GM21360 (cell line): Measurements from ENCODE around the gene EIF4E3.

Source experiments
- ATAC-seq: cut with Tn5 transposase; IDR thresholded peaks from one replicate; pipeline ENCODE4 v1.9.1; 2021; ENCODE audit warnings: mild to moderate bottlenecking, moderate library complexity; ENCODE audit not compliant: unreplicated experiment

The EIF4E3 gene

DNA sequence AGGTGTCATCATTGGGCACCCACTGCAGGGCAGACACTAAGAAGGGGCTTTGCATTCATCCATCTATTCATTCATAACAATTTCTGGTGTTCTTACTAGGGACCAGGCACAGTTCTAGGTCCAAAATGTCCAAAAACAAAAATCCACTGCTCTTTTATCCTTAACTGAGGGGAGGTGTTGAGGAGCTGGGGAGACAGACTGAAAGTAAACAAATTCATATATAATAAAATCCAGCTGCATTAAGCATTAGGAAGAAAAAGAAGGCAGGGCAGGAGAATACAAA is 1.1 kb downstream of the EIF4E3 start:
- ATAC-seq: no peak

DNA sequence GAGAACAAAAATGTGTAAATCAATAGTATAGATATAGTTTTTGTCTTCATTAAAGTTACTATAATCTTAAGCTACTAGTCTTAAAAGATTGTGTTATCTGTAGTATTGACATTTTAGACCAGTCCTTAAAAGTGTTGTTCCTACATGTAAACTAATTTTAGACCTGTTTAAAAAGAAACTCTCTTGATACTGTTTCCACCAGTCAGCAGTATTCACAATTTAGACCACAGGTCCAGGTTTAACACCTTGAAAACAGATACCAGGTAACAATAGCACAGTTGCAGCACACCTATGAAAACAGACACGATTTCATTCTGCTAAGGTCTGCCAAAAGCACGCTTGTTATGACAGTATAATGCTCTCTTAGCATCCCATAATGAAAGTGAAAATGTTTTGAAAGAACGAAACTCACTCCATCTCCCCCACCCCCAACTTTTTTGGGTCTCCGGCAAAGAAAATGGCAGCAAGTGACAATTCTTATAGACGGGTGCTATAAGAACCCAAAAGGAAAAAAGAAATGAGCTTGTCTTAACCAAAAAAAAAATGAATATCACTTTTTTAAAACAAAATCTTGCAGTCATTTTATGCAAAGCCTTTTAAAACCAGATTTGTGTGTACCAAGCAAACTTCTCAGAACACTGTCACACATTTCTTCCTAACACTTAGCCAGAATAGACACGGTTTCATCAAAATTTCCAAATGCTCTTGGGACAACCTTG is 1.6 kb downstream of the EIF4E3 start:
- ATAC-seq: no peak

DNA sequence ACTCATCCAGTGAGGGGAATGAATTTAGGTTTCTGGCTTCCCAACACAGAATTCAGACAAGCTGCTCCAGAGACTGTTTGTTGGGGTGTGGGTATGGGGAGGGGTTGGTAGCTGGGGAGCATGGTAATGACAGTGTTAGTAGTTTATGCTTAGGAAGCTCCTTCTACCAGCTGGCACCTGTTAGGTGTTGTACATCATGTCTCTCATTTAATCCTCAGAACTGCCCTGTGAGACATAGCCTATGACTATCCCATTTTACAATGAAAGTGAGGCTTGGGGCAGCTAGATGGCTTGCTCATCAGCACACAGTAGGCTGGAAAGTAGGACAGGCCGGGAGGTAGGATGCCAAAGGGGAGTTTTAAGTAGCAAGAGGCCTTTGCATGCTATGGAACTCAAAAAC is 2.5 kb downstream of the EIF4E3 start:
- ATAC-seq: no peak

DNA sequence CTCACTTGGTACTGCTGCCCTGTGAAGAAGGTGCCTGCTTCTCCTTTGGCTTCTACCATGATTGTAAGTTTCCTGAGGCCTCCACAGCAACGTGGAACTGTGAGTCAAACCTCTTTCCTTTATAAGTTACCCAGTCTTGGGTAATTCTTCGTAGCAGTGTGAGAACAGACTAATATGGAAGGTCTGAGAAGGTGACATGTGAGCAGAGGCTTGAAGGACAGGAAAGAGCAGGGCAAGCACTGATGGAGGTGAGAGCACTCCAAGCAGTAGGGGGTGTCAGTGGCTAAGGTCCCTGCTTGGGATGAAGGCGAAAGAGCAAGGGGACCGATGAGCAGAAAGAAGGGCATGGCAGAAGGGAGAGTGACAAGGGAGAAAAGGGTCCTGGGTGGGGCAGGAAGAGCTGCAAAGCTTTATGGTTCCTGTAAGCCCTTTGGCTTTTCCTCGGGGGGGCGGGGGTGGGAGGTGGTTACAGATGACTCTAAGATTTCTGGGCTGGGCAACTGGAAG is 3.5 kb downstream of the EIF4E3 start:
- ATAC-seq: no peak

DNA sequence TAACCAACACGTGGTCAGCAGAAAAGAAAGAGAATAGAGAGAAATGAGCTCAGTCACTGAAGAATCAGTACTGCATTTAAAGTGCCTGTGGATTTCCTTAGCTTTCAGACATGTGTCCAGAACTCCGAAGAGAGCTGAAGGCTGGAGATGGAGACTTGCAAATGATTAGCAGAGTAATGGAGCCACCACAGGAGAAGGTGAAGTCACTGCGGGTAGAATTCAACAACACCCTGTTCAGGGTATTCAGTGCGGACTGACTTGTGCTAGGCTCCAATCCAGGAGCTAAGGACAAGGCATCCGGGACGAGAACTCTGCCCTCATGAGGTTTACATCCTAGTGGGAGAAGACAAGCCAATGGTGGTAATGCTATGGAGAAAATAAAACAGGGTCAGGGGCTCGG is 4.2 kb downstream of the EIF4E3 start:
- no peak for ATAC-seq

DNA sequence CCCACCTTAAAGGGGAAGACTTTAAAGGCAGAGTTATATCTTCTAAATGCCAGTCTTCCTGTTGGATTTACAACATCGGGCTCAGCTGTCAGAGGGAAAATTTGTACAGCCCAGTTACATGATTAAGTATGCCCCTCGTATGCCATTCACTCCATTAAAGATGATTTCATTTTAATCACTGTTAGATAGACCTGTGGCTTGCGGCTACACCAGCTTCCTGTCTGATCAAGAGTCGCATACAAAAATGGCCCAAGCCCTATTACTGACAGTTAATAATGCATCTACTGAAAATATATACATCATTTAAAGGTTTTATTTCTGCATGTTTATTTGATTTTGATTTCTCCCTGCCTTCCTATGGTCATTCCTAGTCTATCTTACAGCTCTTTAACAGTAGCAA is 7.1 kb downstream of the EIF4E3 start:
- no peak for ATAC-seq

DNA sequence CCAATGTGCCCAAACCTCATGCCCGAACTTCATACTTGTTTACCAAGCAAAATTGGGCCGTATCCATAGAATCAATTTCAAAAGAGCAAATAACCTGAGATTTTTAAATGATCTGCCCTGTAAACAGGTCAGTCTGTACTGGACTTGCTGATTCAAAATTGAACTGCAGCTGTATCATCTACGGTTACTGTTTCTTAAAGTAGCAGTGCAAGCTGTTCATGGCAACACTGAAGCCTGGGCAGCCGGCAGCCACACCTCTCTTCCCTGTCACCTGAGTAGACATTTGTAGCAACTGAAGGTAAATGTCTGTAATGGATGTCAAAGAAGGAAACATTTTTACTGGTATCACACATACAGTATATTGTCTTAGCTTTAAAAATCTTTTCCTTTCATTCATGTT is 10.6 kb downstream of the EIF4E3 start:
- ATAC-seq: no peak

DNA sequence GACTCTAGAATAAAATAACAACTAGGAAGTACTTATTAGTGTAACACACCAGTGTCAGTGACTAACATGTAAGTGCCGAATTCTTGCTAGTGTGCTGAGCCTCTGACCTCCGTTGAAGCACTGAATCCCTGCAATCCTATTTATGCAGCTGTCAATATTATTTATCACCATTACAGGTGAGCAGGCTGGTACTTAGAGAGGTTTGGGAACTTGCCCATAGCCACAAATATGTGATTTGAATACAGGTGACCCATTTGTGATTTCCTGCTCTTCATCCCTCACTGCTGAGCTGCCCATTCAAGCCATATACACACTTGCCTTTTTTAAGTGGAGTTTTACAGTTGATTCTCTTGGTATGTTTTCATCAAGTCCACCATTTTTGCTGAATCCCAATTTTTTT is 12.2 kb downstream of the EIF4E3 start:
- no peak for ATAC-seq

DNA sequence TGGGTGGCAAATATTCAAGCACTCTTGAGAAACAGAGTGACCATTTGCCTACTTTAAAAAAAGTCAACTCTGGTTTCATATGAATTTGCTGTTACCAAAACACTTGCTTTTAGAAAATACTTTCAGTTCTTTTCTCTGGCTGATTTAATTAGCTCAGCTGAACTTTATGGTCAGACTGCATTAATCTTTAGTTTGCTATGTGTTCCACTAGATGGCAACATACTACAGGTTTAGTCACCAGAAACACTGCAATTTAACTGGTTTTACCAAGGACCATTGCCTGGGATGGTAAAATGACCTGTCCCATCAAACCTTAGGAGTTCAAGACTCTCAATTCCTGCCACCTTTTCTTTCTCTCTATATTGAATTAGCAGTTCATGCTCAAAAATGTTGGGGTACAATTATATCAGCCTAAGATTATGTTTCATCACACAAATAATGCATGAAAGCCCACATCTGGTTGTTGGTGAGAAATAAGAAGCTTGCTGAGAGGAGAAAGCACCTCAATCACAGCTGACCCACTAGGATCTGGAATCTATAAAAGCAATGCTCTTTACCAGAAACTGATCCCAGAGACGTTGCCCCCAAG is 14.2 kb downstream of the EIF4E3 start:
- peak; percentile 75 for ATAC-seq

DNA sequence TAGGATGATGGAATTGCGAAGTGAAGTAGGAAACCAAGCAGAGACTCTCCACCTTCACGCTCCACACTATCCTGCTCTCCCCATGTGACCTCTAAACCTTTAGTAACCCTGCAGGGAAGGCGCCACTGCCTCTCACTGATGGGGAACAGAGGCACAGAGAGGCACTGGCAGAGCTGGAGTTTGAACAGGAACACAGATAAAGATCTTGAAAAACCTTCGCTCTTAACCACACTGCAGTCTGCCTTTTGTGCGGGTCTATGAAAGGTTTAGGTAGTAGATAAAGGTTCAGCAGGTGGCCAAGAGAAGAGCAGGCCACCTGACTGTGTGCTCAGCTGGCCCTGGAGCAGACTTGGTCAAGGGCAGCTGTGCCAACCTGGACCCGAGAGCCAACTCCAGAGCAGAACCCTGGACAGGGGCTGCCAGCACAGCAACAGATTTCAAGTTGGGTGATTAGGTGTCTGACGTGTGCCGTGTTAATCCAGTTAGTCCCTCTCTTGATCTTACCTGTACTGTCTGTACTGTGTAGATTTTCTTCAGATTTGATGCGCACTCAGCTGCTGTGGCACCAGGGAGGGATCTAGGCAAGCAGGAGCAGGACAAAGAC is 15.2 kb downstream of the EIF4E3 start:
- no peak for ATAC-seq

DNA sequence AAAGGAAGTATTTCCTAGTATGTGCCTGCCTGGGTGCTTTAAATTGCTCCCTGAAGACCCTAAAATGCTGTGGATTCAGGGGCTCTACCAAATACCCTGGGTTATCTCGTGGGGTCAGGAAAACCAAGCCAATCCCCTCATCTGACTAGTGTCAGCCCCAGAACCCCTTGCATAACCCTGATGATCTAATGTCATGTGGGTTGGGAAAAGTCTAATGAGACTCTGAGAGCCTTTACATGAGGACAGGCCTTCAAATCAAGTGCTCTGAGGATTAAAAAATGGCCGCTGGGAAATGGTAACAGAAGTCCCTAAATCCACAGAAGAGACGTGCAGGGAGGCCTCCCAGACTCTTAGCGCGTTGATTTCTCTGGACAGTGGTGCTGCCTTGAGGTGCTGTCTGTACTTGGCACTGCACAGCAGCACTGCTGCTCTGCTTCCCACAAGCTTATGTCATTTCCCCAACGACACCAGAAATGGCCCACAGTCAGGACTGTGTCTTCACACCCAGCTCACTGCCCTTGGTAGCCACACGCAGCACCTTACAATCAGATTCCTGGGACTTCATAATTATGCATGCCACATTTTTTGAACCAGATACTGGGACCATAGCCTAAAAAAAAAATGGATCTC is 16.6 kb downstream of the EIF4E3 start:
- ATAC-seq: no peak

DNA sequence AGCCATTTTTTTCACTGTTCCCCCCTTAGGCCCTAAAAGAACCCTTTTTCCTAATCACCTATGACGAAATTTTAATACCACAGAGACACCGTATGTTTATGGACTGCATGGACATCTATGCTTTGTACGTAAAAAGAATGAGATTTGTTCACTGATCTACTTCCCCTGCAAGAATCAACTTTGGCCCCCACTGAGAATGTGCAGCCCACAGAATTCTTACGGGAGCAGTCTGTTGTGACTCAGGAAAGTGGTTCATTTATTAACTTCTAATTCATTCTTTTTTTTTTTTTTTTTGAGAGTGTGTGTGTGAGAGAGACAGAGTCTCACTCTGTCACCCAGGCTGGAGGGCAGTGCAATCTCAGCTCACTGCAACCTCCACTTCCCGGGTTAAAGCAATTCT is 17.6 kb downstream of the EIF4E3 start:
- ATAC-seq: no peak

DNA sequence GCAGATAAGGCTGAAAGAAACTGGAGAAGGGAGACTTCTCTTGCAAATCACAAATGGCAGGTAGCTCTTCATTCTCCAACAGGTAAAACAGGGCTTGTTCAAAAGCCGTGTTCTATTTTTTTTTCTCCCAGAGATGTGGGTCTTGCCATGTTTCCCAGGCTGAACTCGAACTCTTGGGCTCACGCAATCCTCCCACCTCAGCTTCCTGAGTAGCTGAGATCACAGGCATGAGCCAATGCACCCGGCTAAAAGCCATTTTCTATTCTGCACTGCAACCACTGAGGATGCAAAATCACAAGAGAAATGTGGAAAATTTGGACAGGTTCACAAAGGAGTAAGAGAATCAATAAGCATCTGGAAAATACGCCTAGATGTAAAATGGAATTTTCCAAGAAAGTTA is 19.5 kb downstream of the EIF4E3 start:
- ATAC-seq: no peak

DNA sequence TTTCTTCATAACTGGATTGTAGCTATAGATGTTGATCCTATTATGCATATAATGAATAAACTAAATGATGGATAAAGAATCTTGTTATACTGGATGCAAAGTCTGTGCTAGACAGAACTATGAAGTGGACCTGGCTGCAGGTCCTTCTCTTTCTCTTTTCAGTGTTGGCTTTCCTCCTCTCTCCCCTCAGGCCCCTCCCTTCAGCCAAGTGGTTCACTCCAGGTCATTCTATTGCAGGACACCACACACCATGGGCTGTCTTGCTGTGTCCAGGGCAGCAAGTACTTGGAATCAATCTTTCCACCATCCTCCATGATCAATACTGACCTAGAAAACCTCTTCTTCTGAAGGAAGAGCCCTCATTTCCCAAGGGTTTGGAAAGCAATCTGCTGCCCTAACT is 20.3 kb downstream of the EIF4E3 start:
- no peak for ATAC-seq

DNA sequence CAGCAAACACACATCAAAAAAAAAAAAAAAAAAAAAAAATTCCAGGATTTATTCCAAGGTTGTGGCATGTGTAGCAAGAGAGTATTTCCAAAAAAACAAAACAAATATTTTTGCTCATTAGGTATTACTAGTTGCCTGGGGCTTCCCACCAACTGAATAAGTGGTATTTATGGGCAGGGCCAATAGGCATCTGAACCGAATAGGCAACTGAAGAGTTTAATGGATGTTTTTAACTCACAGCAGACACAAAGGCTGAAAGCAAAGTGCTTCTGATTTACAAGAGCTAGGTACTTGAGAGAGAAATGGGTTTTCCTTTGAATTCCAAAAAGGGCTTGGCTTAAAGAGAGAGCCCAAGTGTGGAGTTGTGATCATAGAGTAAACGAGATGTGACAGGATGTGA is 21.4 kb downstream of the EIF4E3 start:
- ATAC-seq: no peak

DNA sequence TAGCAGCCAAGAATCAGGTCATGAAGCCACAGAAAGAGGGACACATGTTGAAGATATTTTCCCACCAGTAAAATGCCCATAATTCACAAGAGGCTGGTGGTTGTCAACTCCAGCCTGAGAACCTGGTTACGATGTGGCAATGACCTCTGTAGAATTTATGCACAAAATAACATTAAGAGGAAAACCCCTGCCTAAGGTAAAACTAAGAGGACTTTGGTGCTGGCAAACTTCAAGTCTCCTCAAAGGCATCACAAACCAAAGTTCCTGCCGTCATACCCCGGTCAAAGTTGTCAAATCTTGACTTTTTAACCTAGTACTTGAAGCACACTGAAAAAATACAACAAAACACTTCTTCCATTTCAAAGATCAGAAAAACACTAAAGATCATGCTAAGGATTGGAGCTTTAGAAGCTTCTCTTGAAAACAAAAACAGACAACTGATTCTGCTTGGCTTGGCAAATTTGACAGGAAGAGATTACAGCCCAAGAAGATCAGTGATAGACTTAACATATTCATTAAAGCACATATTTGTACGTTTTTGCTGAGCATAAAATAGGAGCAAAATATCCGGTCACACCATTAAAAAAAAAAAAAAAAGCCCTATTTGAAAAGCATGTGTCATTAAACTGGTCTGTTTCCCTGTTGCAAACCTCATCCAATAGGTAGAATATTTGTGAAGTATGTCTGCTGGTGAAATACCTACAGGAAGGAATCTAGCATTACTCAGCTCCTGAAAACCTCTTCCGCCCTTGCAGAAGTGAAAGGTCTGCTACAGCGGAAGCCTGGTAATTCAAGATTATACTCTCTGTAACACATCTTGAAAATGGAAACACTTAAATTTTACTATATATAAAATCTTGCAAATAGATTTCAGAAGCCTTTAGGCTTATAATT is 22.8 kb downstream of the EIF4E3 start:
- ATAC-seq: no peak

DNA sequence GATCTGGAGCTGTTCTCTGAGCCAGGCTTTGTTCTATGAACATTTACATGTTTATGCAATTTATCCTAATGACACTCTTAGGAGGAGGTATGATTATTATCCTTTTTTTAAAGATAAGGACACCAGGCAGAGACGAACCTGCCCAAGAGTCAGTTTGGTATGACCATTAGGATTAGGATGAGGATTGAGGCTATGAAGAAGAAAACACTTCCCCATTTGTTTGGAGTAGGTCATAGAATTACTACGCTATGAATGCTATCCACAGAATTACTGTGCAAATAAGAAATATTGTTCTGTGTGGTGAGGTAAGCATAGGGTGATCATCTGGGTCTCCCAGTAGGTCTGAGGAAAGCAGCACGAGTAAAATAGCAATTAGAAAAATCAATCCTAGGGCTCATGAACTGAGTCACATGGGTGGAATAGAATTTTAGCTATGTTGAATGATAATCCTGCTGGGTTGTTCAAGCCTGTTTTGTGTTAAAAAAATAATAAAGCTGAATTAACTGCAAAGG is 23.9 kb downstream of the EIF4E3 start:
- ATAC-seq: no peak

DNA sequence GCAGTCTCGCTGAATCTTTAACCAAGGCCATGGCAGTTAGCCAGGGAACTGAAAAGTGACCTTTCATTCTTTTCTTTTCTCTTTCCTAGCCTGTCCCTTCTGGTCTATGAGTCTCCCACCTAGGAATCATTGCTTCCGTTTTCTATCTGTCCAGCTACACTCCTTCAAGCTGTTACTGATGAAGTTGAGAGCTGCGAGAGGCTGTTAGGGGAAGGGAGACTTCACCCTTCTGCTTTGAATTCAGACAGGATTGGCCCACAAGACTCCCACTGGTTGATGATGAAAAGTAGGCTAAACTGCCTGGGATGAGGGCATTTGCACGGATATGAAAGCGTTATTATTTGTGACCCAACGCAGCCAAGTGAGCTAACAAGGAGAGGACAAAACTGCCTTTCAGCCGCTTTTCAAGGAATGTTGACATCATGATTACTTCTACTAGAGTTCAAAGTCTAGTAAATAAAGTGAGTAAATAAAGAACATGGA is 30.2 kb downstream of the EIF4E3 start:
- ATAC-seq: no peak

DNA sequence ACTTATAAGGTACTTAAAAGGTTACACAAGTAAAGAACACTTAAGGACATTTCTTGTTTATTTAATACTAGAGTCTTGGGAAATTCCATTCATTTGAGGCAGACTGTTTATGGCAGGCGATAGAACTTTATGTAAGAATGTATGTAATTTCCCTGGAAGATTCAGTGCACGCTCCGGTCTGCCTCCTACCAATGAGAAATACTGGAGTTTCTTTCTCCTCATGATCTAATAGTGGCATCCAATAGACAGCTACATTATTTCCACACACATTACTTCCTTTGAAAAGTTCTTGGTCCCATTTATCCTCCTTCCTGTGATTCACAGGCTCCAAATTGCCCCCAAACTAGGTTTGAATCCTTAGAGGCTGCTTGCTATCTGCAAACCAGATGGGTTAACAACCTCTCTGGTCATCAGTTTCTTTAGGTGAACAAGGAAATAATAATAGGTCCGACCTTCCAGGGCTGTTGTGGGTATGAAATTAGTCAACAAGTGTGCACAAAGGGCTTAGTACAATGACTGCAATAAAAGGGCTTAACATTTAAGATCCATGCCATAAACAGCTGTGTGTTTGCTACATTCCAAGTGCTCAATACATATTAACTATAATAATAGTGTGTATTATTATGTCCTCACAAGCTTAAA is 30.7 kb downstream of the EIF4E3 start:
- no peak for ATAC-seq

DNA sequence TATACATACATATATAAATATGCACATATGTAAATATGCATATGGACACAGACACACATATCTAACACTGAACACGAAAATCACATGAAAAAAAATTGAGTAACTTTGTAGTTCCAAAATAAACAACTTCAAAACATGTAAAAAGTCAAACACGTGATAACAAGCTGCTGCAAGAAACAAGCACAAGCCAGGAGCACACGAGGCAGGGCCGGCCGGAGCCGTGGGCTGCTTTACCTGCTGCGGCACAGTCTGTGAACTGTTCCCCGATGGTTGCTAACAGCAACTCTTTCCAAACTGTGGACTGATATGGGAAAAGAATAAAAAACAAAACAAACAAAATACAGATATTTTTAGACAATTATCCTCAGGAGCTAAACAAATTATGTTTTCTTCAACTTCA is 31.6 kb downstream of the EIF4E3 start:
- no peak for ATAC-seq
